Choroid plexus epithelial cell (primary cell): ENCODE results near the gene METRNL.
"Not testable (repeated sequence)": the region's sequence is repeated elsewhere in the genome, so short reads cannot be mapped to it uniquely, and the experiment has no call there.

Source experiments
- DNase-seq: peaks from one replicate; pipeline ENCODE4 v3.0.0-alpha.2; 2010; ENCODE audit warnings: low read depth
- H3K4me3 ChIP-seq: 2 replicates; pipeline ENCODE4 v1.5.1; 2011; ENCODE audit warnings: low read depth, mild to moderate bottlenecking, control low read depth, low read length, moderate library complexity
- TF ChIP-seq, protein P1 (sequence below): conservative IDR thresholded peaks from 2 replicates; pipeline ENCODE4 v1.5.1; 2011; ENCODE audit warnings: low read depth, mild to moderate bottlenecking, control low read depth, inconsistent platforms, low read length, moderate library complexity

Gene METRNL

DNA sequence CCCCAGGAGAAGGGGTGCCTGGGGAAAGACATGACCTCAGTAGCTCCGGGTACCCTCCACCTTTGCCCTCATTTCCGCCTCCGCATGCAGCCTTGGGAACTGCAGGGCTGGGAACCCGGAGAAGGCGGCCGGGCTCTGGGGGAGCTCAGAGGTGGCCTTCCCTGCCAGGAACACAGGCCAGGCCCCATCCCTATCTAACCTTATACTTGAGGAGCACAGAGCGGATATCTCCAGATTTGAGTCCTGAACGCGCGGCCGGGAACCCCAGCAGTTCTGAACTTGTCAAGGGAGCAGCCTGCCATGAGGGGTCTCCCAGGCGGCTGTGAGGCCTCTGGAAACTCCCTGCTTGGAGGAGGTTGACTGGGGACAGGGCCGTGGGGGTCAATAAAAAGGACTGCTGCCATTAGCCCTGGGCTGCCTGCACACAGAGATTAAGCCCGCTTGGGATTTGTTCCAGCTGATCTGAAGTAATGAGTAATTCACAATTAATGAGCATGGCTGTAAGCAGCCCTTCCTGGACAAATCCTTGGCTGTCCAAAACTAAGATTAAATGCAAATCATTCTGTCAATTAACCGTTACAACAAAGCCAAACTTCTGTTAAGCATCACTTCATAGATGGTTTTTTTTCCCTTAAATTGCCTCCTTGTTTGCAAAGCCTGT is 26.3 kb upstream of the METRNL start:
- TF ChIP-seq, protein P1, sequence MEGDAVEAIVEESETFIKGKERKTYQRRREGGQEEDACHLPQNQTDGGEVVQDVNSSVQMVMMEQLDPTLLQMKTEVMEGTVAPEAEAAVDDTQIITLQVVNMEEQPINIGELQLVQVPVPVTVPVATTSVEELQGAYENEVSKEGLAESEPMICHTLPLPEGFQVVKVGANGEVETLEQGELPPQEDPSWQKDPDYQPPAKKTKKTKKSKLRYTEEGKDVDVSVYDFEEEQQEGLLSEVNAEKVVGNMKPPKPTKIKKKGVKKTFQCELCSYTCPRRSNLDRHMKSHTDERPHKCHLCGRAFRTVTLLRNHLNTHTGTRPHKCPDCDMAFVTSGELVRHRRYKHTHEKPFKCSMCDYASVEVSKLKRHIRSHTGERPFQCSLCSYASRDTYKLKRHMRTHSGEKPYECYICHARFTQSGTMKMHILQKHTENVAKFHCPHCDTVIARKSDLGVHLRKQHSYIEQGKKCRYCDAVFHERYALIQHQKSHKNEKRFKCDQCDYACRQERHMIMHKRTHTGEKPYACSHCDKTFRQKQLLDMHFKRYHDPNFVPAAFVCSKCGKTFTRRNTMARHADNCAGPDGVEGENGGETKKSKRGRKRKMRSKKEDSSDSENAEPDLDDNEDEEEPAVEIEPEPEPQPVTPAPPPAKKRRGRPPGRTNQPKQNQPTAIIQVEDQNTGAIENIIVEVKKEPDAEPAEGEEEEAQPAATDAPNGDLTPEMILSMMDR: no peak
- DNase-seq: no peak
- no peak overlapping the region for H3K4me3 ChIP-seq

GRCh38 chr17:83053739-83054451 is 25.5 kb upstream of the METRNL start:
- DNase-seq: no peak
- H3K4me3 ChIP-seq: no peak overlapping the region
- TF ChIP-seq, protein P1: no peak

- H3K4me3 ChIP-seq: no peak overlapping the region
- DNase-seq: no peak
- TF ChIP-seq, protein P1: no peak
These were observed 24.8 kb upstream of the METRNL start for GRCh38 chr17:83054518-83055125.

- H3K4me3 ChIP-seq, DNase-seq: not testable (repeated sequence)
These were observed 24.2 kb upstream of the METRNL start for GRCh38 chr17:83055176-83055575.

- TF ChIP-seq, protein P1: no peak
- no peak overlapping the region for H3K4me3 ChIP-seq
- DNase-seq: peak; percentile 78
These were observed 23.4 kb upstream of the METRNL start for GRCh38 chr17:83055911-83056582.

- DNase-seq: no peak
- H3K4me3 ChIP-seq: no peak overlapping the region
- TF ChIP-seq, protein P1: no peak
These were observed 22.6 kb upstream of the METRNL start for GRCh38 chr17:83056583-83057396.

DNA sequence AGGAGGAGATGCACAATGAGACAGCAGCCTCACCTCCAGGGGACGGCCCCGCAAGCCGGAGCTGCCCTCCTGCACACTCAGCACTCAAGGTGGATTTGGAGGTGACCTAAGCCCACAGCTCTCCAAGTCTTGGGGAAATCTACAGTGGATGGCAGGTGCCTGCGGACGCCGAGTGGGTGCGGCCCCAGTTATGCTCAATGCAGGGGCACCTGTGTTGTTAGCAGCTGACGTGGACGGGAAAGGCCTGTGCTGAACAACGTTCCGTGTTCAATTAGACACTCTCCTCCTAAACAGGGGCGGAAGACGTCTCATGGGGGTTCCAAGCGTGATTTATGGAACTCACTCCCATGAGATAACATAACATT is 22.0 kb upstream of the METRNL start:
- no peak overlapping the region for H3K4me3 ChIP-seq
- TF ChIP-seq, protein P1: no peak
- DNase-seq: no peak
